Fibroblast of lung (primary cell): ENCODE measurements around the gene CD36. TPM values are rescaled to one million over a fixed set of nuclear protein-coding genes. Genes with fewer than 3 reads are reported as not detected.

Experiments used
- DNase-seq, 2 donors: peaks; one replicate each; pipeline versions ENCODE4 v3.0.0 to v3.0.0-alpha.2; 2010; ENCODE audit warnings: low read depth in 2 of 2
- H2AFZ ChIP-seq: 2 replicates; pipeline ENCODE4 v1.5.1; 2012; ENCODE audit warnings: low read length, control low read depth, inconsistent platforms
- H3K27ac ChIP-seq: 2 replicates; pipeline ENCODE4 v1.5.1; 2011; ENCODE audit warnings: low read length, control low read depth; ENCODE audit not compliant: insufficient read depth
- H3K27me3 ChIP-seq: 2 replicates; pipeline ENCODE4 v1.5.1; 2011; ENCODE audit warnings: mild to moderate bottlenecking, low read length; ENCODE audit not compliant: control insufficient read depth, insufficient read depth
- H3K36me3 ChIP-seq: 2 replicates; pipeline ENCODE4 v1.5.1; 2011; ENCODE audit warnings: low read length; ENCODE audit not compliant: control insufficient read depth, insufficient read depth
- H3K4me1 ChIP-seq: 2 replicates; pipeline ENCODE4 v1.5.1; 2011; ENCODE audit warnings: low read length; ENCODE audit not compliant: control insufficient read depth, insufficient read depth; ENCODE audit errors: extremely low read depth
- H3K4me2 ChIP-seq: 2 replicates; pipeline ENCODE4 v1.5.1; 2011; ENCODE audit warnings: low read length, control low read depth; ENCODE audit not compliant: insufficient read depth; ENCODE audit errors: extremely low read depth
- H3K4me3 ChIP-seq, 4 experiments: fragments of 200-600 bp in 1 of 4; sonication (generic) in 1 of 4; replicated peaks in 1 of 4; 2 replicates each; pipeline ENCODE4 v1.5.1; 2011 to 2016; ENCODE audit warnings: low read length in 4 of 4, low read depth in 3 of 4, mild to moderate bottlenecking in 3 of 4, control low read depth in 2 of 4, inconsistent platforms in 1 of 4, mixed read lengths in 1 of 4; ENCODE audit not compliant: insufficient read depth in 1 of 4; ENCODE audit errors: control extremely low read depth in 1 of 4
- H3K79me2 ChIP-seq: 2 replicates; pipeline ENCODE4 v1.5.1; 2012; ENCODE audit warnings: mild to moderate bottlenecking, low read length, inconsistent platforms; ENCODE audit not compliant: control insufficient read depth, insufficient read depth
- H3K9ac ChIP-seq: 2 replicates; pipeline ENCODE4 v1.5.1; 2011; ENCODE audit warnings: mild to moderate bottlenecking, low read length, control low read depth; ENCODE audit not compliant: insufficient read depth
- H3K9me3 ChIP-seq: 2 replicates; pipeline ENCODE4 v1.5.1; 2012; ENCODE audit warnings: low read depth, low read length; ENCODE audit not compliant: control insufficient read depth, insufficient read depth
- H4K20me1 ChIP-seq: 2 replicates; pipeline ENCODE4 v1.5.1; 2011; ENCODE audit warnings: low read length; ENCODE audit not compliant: control insufficient read depth, insufficient read depth; ENCODE audit errors: extremely low read depth
- EZH2 ChIP-seq: IDR thresholded peaks from 2 replicates; pipeline ENCODE4 v1.5.1; 2012; ENCODE audit warnings: low read length, control low read depth, mild to moderate bottlenecking; ENCODE audit errors: missing control alignments
- polyA plus RNA-seq, 2 donors: library from polyadenylated mRNA; depleted of rRNA in 1 of 2; stranded (reverse) in 1 of 2; unstranded in 1 of 2; fragments of >200 nt; gene quantifications; 2 replicates each; pipeline ENCODE4 v1.2.1, GENCODE V29; 2011 to 2012; ENCODE audit warnings: missing spikeins in 1 of 2
- total RNA-seq: library from RNA; depleted of rRNA; stranded (reverse); fragments of >200 nt; gene quantifications from 2 replicates; pipeline ENCODE4 v1.2.1, GENCODE V29; 2014
- TF ChIP-seq, protein P1 (sequence below), 2 donors: IDR thresholded peaks in 1 of 2; conservative IDR thresholded peaks in 1 of 2; 1 replicate in 1 of 2; 2 replicates in 1 of 2; pipeline ENCODE4 v1.5.1; 2011 to 2012; ENCODE audit warnings: low read length in 2 of 2, control low read depth in 1 of 2, inconsistent platforms in 1 of 2, low read depth in 1 of 2, mild to moderate bottlenecking in 1 of 2

Gene CD36
- total and polyA plus RNA-seq, 2 donors (not counting 1 experiment from before 2014, with no cell fraction given) = 41.0 to 102 TPM

DNA sequence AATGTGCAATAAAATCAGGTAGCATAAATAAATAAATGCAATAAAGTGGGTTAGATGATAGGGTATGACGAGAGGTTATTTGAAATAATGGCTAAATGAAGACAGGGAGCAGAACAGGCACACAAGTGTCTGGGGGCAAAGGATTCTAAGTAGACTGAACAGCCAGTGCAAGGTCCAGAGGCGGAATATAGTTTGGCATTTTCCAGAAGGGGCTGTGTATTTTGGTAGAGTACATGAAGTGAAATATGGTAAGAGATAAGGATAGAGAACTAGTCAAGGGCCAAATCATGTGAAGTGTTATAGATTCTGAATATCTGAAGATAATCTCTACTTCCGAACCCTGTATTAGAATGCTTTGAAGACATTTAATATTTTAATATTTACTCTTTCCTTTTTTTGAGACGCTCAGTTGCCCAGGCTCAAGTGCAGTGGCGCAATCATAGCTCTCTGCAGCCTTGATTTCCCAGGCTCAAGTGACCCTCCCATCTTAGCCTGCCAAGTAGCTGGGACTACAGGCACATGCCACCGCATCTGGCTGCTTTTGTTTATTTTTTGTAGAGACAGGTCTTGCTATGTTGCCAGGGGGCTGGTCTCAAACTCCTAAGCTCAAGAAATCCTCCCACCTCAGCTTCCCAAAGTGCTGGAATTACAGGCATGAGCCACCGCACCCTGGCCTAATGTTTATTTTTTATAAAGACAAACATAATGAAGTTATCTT lies 44.4 kb upstream of the CD36 start:
- H3K4me1 ChIP-seq = peaks cover 2% of the 10 kb centered on the region
- no peaks in the 10 kb centered on the region for H3K27me3 ChIP-seq
- no peaks in the 10 kb centered on the region for H3K36me3 ChIP-seq
- no peak overlapping the region for H3K4me3 ChIP-seq
- H2AFZ ChIP-seq = peak overlapping the region; percentile 38
- TF ChIP-seq, protein P1, sequence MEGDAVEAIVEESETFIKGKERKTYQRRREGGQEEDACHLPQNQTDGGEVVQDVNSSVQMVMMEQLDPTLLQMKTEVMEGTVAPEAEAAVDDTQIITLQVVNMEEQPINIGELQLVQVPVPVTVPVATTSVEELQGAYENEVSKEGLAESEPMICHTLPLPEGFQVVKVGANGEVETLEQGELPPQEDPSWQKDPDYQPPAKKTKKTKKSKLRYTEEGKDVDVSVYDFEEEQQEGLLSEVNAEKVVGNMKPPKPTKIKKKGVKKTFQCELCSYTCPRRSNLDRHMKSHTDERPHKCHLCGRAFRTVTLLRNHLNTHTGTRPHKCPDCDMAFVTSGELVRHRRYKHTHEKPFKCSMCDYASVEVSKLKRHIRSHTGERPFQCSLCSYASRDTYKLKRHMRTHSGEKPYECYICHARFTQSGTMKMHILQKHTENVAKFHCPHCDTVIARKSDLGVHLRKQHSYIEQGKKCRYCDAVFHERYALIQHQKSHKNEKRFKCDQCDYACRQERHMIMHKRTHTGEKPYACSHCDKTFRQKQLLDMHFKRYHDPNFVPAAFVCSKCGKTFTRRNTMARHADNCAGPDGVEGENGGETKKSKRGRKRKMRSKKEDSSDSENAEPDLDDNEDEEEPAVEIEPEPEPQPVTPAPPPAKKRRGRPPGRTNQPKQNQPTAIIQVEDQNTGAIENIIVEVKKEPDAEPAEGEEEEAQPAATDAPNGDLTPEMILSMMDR (conservative IDR thresholded peaks at IDR 0.05 in 1 of 2, IDR thresholded peaks at IDR 0.05 in 1 of 2; ENCODE audit: low read depth in 1 of 2, low read length in 2 of 2) = no peak
- no peak for TF ChIP-seq EZH2
- no peaks in the 10 kb centered on the region for H3K79me2 ChIP-seq
- no peak overlapping the region for H3K9ac ChIP-seq
- H3K4me2 ChIP-seq = no peak overlapping the region
- H3K27ac ChIP-seq = no peak overlapping the region
- H3K9me3 ChIP-seq = no peaks in the 10 kb centered on the region
- DNase-seq = peak in 1 of 2 donors; percentile 49
- no peaks in the 10 kb centered on the region for H4K20me1 ChIP-seq

GRCh38 chr7:80596933-80597517 lies 41.4 kb upstream of the CD36 start:
- DNase-seq = peak in 1 of 2 donors; percentile 38
- Histone ChIP-seq H3K27me3 (no peaks in the 10 kb centered on the region), H3K4me1 (peaks cover 2% of the 10 kb centered on the region), H4K20me1 (no peaks in the 10 kb centered on the region), H2AFZ (no peak overlapping the region), H3K4me3 (no peak overlapping the region), H3K9me3 (no peaks in the 10 kb centered on the region), H3K27ac (no peak overlapping the region), H3K79me2 (no peaks in the 10 kb centered on the region), H3K36me3 (no peaks in the 10 kb centered on the region), H3K4me2 (no peak overlapping the region), H3K9ac (no peak overlapping the region)
- no peak for TF ChIP-seq EZH2
- TF ChIP-seq, protein P1 (conservative IDR thresholded peaks at IDR 0.05 in 1 of 2, IDR thresholded peaks at IDR 0.05 in 1 of 2; ENCODE audit: low read depth in 1 of 2, low read length in 2 of 2) = no peak

DNA sequence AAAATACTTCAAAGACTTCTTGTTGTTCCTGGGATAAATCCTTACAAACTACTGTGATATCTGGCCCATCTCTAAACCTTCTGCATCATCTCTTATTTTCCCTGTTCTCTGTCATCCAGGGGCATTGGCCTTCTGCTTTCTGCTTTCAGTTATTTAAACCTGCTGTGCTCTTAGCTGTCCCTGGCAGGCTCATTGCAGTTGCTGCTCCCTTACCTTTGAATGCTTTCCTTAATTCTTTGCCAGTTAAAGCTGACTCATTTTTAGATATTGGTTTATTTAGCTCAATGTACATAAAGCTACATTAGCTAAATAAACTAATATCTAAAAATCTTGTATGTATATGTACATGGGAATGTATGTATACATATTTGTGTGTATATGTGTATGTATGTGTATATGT lies 40.6 kb upstream of the CD36 start:
- H3K9ac ChIP-seq = no peak overlapping the region
- TF ChIP-seq, protein P1 (conservative IDR thresholded peaks at IDR 0.05 in 1 of 2, IDR thresholded peaks at IDR 0.05 in 1 of 2; ENCODE audit: low read depth in 1 of 2, low read length in 2 of 2) = no peak
- no peak for TF ChIP-seq EZH2
- no peaks in the 10 kb centered on the region for H3K79me2 ChIP-seq
- no peaks in the 10 kb centered on the region for H3K9me3 ChIP-seq
- no peak overlapping the region for H3K4me2 ChIP-seq
- no peaks in the 10 kb centered on the region for H3K27me3 ChIP-seq
- H3K4me1 ChIP-seq = peaks cover 2% of the 10 kb centered on the region
- no peaks in the 10 kb centered on the region for H3K36me3 ChIP-seq
- H3K4me3 ChIP-seq = no peak overlapping the region
- H2AFZ ChIP-seq = no peak overlapping the region
- no peak overlapping the region for H3K27ac ChIP-seq
- H4K20me1 ChIP-seq = no peaks in the 10 kb centered on the region
- DNase-seq = no peak
